Measurements from ENCODE around the gene CAMTA2. TPM values are rescaled to one million over a fixed set of nuclear protein-coding genes. Genes with fewer than 3 reads are reported as not detected.
A peak's percentile ranks its signal among the peaks of the same experiment; 100 is the strongest.

The CAMTA2 gene
- total RNA-seq, 1 experiment from 2014 or later: 9.2 TPM

GRCh38 chr17:4955091-4955490, 32.4 kb downstream of the CAMTA2 start:
- DNase-seq (ENCODE audit: low spot score) (no peak), ATAC-seq (no peak)
- POLR2A ChIA-PET: interaction anchor here (1.0 kb wide), 1 partner anchor 12 kb away, joined by 4 read pairs; the partner anchor contains the start of gene SPAG7
- Mint-ChIP-seq H3K27ac (no peak overlapping the region), H3K9me3 (no peaks in the 10 kb centered on the region), H3K4me1 (peaks cover 38% of the 10 kb centered on the region), H3K27me3 (ENCODE audit: low read depth) (no peaks in the 10 kb centered on the region), H3K4me3 (no peak overlapping the region), H3K36me3 (peaks cover 7% of the 10 kb centered on the region; the same call in 1 of the 2 replicates)
- CTCF ChIA-PET: interaction anchor here (0.6 to 2.7 kb wide), 5 partner anchors 12 to 73 kb away, joined by 3 to 13 read pairs (median 6); partner anchors contain the start of genes RNF167, SLC25A11 and SPAG7
- TF ChIP-seq ZNF416 (CRISPR knock-in tag; IDR thresholded peaks at IDR 0.05): no peak

GRCh38 chr17:4953451-4953961, 34.0 kb downstream of the CAMTA2 start:
- ATAC-seq: no peak
- no peaks in the 10 kb centered on the region for H3K36me3 Mint-ChIP-seq
- DNase-seq (ENCODE audit: low spot score): no peak
- H3K9me3 Mint-ChIP-seq: no peaks in the 10 kb centered on the region
- no peaks in the 10 kb centered on the region for H3K27me3 Mint-ChIP-seq (ENCODE audit: low read depth)
- CTCF ChIA-PET: interaction anchor here (1.1 kb wide), 2 partner anchors 33 to 44 kb away, joined by 3 to 4 read pairs; no protein-coding TSS in a partner anchor
- peaks cover 34% of the 10 kb centered on the region for H3K4me1 Mint-ChIP-seq
- no peak overlapping the region for H3K4me3 Mint-ChIP-seq
- no peak overlapping the region for H3K27ac Mint-ChIP-seq
- TF ChIP-seq PRDM15 (CRISPR knock-in tag; IDR thresholded peaks at IDR 0.05) (no peak), CREB1 (CRISPR knock-in tag; IDR thresholded peaks at IDR 0.05) (no peak), PREB (CRISPR knock-in tag; IDR thresholded peaks at IDR 0.05; ENCODE audit: borderline replicate concordance) (no peak)
- POLR2A ChIA-PET: interaction anchor here (0.5 to 2.1 kb wide), 3 partner anchors 13 to 143 kb away, joined by 3 to 7 read pairs (median 3); no protein-coding TSS in a partner anchor

- DNase-seq (ENCODE audit: low spot score): no peak
- Mint-ChIP-seq H3K36me3 (peaks cover 6% of the 10 kb centered on the region), H3K27ac (no peak overlapping the region), H3K4me1 (peaks cover 35% of the 10 kb centered on the region), H3K27me3 (ENCODE audit: low read depth) (no peaks in the 10 kb centered on the region), H3K4me3 (peak overlapping the region; percentile 85), H3K9me3 (no peaks in the 10 kb centered on the region)
- no peak for ATAC-seq
- POLR2A ChIA-PET: interaction anchor here (0.7 to 2.5 kb wide), 5 partner anchors 8 to 52 kb away, joined by 3 to 18 read pairs (median 5); partner anchors contain the start of genes C17orf107, RNF167, SLC25A11 and SPAG7
- CTCF ChIA-PET: interaction anchor here (0.6 to 5.4 kb wide), 8 partner anchors 8 to 111 kb away, joined by 3 to 27 read pairs (median 4); partner anchors contain the start of genes CAMTA2, INCA1, KIF1C and RNF167
- TF ChIP-seq USF1 (CRISPR knock-in tag; IDR thresholded peaks at IDR 0.05) (no peak), FOXJ3 (CRISPR knock-in tag; IDR thresholded peaks at IDR 0.05; ENCODE audit: borderline replicate concordance) (no peak), PRRX2 (CRISPR knock-in tag; IDR thresholded peaks at IDR 0.05) (no peak), JAZF1 (CRISPR knock-in tag; IDR thresholded peaks at IDR 0.05) (no peak), SP1 (CRISPR knock-in tag; conservative IDR thresholded peaks at IDR 0.05) (no peak), CDX4 (CRISPR knock-in tag; IDR thresholded peaks at IDR 0.05; ENCODE audit: borderline replicate concordance) (no peak), SOX15 (CRISPR knock-in tag; IDR thresholded peaks at IDR 0.05) (no peak), ERG (CRISPR knock-in tag; IDR thresholded peaks at IDR 0.05) (no peak), MAX (CRISPR knock-in tag; IDR thresholded peaks at IDR 0.05) (no peak), IRF1 (CRISPR knock-in tag; IDR thresholded peaks at IDR 0.05) (no peak), ARID4B (CRISPR knock-in tag; IDR thresholded peaks at IDR 0.05; ENCODE audit: borderline replicate concordance) (no peak), NR1H2 (CRISPR knock-in tag; IDR thresholded peaks at IDR 0.05) (no peak)
Measured at GRCh38 chr17:4951486-4951885, 36.0 kb downstream of the CAMTA2 start.
